Subcutaneous adipose tissue (tissue), 4 donors: ENCODE data around the gene TSSK3. TPM values are rescaled to one million over a fixed set of nuclear protein-coding genes. Genes with fewer than 3 reads are reported as not detected.

Experiments used
- CTCF ChIP-seq: fragments of 450-650 bp; IDR thresholded peaks from one replicate; pipeline ENCODE4 v1.5.1; 2016; ENCODE audit warnings: low read depth, mild to moderate bottlenecking, control low read depth, antibody characterized with exemption, moderate library complexity
- total RNA-seq, 4 donors: library from RNA; depleted of rRNA; stranded (reverse); fragments of >200 nt; gene quantifications; one replicate each; pipeline ENCODE4 v1.1.0, GENCODE V29; 2016

Gene TSSK3
- total RNA-seq, 4 donors from 2014 or later: 0.51 to 2.9 (median 1.1) TPM; not detected in 1

DNA sequence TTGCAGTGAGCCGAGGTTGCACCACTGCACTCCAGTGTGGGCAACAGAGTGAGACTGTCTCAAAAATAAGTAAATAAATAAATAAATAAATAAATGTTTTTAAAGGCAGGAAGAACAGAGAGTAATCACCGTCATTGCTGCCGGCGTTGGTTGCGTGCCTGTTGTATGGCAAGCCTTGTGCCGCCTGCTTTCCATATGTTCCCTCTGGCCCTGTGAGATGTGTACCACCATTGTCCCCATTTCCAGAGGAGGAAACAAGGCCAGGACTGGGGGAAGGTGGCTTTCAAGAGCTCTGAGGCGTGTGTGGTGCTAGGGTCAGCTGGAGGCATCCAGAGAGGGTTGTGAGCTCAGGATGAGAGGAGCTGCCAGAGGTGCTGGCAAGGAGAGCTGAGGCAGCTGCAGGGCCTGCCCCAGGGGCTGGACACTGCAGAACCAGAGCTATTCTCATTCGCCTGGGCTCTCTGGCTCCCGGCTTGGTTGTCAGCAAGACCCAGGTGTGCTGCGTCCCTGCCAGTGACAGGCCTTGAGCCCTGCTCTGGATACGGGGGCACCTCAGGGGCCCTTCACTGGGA, 21.1 kb upstream of the TSSK3 start:
- TF ChIP-seq CTCF: no peak

GRCh38 chr1:32341971-32342370, 20.4 kb upstream of the TSSK3 start:
- TF ChIP-seq CTCF: no peak

DNA sequence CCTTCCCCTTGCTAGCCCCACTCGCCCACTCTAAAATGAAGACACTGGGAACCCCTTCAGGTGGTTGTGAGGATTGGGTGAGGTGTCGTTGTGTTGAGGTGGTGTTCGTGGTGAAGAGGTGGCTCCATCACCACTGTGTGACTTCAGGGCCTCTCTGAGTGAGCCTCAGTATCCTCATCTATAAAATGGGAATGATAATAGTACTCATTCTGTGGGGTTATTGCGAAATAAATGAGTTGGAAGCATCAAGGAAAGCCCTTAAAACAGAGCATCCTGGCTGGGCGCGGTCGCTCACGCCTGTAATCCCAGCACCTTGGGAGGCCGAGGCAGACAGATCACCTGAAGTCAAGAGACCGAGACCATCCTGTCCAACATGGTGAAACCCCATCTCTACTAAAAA, 19.6 kb upstream of the TSSK3 start:
- no peak for TF ChIP-seq CTCF

DNA sequence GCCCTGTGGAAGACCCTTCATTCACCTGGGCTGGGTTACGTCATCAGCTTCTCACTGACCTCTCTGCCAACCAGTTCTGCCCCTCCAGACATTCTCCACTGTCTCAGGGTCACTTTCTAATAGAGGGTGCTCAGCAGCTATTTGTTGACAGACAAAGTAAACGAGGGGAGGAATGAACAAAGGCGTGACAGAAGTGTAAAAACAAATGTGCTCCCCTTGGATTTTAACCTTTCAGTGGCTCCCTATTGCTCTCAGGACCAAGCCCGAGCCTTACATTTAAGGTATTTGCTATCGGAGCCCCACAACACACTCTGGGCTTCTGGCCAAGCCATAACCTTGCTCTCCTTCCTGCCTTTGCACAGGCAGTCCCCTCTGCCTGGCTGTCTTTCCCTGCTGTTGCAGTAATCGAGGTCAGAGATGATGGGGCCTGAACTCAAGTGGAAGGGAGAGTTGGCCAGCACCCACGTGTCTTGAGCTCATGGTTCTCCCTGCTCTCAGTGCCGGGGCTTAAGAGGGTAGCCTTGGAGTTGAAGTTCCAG, 17.0 kb upstream of the TSSK3 start:
- no peak for TF ChIP-seq CTCF

DNA sequence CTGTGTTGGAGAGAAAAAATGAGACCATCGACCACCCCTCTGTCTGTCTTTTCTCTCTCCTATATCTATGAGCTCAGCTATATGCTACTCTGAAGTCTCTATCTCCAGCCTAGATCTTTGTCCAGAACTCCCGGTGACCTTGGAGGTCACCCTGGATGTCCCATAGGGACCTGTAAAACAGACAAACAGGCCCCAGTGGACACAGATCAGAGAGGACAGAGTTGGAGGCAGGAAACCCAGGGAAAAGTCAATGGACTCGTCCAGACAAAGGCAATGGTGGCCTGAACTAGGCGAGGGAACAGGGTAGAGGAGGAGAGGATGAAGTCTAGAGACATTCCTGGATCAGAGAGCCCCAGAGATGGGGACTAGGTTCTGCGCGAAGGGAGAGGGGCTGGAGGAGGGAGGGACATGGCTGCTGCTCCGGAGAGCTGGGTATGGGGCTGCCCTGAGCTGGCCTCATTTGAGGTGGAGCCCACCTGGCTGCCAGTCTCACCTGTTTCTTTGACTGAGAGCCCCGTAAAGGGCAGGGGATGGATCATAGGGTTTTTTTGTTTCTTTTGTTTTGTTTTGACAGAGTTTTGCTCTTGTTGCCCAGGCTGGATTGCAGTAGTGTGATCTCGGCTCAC, 15.7 kb upstream of the TSSK3 start:
- TF ChIP-seq CTCF: no peak

GRCh38 chr1:32349211-32349708, 13.1 kb upstream of the TSSK3 start:
- no peak for TF ChIP-seq CTCF

DNA sequence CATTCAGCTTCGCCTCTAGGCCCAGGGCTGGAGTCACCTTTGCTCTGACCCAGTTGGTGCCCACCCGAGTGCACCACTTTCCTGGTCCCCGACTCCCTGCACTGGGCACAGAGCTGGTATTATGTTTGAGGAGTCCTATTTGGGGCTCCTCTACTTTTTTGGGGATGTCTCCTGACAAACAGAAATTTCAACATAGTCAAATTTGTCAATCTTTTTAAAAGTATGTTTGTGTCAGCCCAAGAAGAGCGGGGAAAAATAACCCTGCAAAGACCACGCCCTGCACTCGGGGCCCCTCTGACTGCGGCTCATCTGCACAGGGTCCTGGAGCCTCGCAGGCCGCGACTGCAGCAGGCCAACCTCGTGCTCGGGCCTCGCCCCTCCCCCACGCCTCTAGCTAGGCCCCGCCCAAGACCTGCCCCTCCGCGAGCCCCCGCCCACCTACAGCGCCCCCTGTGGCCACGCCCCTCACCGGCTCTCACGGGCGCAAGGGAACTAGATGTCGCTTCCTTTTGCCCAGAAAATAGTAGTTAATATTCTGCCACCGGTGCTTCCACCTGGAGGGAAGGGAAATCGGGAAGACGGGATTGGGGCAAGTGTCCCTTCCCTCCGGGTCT, 11.4 kb upstream of the TSSK3 start:
- no peak for TF ChIP-seq CTCF
